Activated CD4-positive, alpha-beta T cell treated with anti-CD3 and anti-CD28 coated beads for 24 hours (primary cell): ENCODE data around the gene CCDC57.

Experiments
- DNase-seq, 2 donors: peaks; one replicate each; pipeline ENCODE4 v3.0.0-alpha.2; 2020; ENCODE audit warnings: low read depth in 2 of 2

The CCDC57 gene

DNA sequence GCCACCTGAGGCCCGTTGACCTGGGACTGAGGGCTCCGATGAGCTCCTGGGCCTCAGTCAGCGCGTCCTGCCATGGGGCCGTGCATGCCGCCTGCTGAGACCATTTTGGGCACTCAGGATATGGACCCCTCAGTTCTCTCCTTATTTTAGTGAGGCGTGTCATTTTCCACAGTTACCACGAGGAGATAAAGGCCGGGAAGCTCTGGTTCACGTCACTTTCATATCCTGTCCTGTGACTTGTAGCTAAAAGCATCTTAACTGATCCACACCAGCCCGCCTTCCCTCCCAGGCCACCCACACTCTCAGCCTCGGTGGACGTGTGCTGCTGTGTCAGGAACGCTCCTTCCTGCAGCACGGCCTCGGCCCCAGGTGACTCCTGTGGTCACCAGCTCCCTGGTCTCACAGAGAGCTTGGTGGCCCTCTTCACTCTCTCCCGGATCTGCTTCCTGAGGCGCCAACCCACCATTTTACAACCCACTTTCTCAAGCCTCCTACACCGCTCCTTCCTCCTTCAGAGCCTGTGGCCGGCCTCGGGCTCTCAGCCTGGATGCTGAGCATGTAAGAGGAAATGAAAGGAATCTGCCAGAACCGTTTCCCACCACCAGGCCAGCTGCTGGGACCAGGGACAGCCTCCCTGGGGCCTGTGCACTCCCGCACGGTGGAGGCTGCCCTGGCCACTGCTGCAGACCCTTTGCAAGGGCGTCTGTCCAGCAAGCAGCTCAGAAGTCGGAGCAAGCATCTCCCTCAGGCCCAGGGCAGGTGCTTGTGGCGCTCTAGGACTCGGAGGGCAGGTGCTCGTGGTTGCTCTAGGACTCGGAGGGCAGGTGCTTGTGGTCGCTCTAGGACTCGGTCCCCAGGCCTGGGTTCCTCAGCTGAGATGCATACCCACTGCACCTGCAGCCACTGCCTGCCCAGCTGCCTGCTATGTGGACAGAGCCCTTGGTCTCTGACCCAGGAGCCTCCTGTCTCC lies 90.7 kb downstream of the CCDC57 start:
- no peak for DNase-seq

DNA sequence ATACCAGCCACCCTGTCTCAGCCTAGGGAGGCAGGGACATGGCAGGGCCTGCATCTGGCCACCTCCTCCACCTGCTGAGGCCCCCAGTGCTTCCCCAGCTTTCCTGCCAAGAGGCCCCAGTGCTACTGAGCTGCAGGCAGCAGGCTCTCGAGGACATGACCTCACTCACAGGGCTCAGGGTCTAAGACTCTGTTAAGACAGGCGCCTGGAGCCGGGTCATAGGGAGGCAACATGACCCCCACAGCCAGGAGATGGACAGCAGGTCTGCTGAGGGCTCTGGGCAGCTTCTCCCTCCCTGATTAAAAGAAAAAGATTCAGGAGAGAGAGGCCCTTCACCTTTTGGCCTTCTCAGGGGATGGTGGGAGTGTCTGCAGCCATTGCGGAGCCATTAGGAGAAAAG lies 91.4 kb downstream of the CCDC57 start:
- DNase-seq = no peak

DNA sequence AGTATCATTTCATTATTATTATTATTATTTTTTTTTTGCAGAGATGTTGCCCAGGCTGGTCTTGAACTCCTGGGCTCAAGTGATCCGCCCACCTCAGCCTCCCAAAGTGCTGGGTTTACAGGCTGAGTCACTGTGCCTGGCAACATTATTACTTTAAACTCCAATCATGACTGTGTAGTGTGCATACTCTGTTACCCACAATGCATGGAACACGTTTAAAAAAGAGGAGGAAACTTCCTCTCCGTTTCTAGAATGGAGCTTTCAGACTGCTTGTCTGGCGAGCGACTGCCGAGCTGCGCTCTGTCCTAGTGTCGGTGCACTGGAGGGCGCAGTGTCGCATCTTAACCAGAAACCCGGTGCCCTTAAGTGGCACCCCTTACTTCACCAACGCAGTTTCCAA lies 92.5 kb downstream of the CCDC57 start:
- no peak for DNase-seq

DNA sequence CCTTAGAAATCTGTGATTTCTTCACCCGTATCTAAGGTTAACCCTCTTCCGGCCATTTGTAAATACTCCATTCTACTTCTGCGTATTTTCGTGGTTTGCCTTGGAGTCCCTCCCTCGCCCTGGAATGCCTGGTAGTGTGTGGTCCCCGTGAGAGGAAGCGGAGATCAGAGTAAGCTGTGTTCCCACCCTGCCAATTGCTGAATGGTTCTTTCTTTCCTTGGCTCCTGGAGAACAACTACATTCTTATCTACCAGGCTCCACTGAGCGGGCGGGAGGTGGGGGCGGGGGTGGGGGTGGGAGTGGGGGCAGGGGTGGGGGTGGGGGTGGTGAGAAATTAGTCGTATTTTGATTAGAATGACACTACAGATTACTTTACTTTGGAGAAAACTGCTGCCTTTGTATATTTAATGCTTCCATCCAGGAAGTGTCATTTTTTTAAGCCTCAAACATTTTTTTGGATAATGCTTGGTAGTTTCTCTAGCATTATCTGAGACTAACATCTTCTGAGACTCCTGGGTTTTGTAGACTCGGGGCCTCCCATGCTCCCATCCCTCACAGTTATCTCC lies 93.7 kb downstream of the CCDC57 start:
- no peak for DNase-seq

DNA sequence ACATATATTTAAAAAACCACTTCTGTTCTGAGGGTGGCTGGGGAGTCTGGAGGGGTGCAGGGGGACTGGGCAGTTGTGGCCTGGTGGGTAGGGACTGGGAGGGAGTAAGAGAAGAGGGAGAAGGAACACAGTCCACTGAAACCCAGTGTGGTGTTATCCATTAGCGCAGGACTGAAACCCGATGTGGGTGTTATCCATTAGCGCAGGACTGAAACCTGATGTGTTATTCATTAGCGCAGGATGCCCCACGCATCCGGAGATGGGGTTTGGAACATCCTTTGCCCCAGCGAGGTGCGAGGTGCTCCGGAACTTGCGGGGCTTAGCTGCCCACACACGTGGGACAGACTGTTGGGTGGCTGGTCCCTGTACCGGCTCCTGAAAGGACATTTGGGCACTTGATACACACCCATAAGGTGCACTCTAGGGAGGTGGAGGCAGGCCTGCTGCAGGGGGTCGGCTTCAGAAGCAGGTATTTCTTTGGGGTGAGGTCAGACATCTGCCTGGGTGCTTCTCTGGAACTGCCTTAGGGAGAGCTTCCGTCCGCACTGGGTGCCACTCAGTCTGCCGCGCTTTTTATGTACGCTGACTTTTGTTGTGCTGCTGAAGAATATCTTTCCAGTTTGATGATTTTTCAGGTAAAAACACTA lies 94.4 kb downstream of the CCDC57 start:
- DNase-seq = no peak

DNA sequence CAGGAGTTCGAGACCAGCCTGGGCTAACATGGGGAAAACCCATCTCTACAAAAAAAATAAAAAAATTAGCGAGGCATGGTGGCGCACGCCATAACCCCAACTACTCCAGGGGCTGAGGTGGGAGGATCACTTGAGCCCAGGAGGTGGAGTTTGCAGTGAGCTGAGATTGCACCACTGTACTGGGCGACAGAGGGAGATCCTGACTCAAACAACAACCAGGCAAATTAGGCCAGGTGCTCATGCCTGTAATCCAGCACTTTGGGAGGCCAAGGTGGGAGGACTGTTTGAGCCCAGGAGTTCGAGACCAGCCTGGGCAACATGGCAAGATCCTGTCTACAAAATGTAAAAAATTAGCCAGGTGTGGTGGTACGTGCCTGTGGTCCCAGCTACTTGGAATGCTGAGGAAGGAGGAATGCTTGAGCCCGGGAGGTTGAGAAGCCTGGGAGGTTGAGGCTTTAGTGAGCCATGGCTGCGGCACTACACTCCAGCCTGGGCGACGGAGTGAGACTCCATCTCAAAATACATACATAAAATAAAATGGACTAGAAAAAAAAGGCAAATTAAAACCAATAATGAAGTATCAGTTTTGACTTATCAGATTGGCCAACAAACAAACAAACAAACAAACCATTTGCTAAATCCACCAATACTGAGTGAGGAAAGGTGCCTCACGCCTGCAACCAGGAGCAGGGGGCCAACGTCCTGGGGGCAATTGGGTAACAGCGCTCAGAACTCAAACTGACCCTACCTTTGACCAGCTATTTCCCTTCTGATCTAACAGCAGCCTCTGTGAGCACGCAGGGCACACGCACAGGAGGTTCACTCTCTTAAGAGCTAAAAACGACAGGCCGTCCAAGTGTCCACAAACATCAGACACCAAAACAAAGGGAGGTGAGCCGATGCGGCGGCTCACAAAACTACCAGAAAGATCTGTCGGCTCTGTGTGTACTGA lies 95.2 kb downstream of the CCDC57 start:
- no peak for DNase-seq

DNA sequence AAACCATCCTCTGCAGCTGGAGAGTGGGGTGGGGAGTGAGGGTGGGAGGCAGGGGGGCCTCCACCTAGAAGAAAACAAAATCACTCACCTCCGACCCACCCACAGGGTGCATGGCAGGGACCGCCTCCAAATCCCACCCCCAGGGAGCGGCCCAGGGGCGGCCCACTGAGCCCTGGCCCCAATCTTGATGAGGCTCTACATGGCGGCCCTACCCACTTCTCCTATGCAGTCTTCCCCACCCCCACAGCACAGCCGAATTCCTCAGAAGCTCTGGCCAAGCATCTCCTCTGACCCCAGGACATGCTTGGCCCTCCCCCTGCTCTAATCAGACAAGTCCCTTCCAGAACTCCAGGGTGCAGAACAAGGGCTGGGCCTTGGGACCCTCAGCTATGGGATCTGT lies 96.4 kb downstream of the CCDC57 start:
- no peak for DNase-seq

DNA sequence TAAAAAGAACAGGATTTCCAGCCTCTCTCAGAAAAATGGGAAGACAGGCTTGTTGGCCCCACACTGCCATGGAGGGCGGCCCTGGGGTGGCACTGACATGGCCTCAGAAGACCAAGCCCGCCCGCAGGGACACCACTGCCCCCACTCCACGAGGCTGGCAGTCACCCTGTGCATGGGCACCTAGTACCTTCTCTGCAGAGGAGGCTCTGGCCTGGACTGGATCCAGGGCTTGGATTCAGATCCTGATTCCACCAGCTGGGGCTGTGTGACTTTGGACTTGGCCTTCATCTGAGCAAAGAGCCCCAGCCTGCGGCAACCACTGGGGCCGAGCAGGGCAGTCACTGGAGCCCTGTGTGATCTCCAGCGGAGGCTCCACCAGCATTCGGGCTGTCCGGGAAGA lies 97.8 kb downstream of the CCDC57 start:
- no peak for DNase-seq

DNA sequence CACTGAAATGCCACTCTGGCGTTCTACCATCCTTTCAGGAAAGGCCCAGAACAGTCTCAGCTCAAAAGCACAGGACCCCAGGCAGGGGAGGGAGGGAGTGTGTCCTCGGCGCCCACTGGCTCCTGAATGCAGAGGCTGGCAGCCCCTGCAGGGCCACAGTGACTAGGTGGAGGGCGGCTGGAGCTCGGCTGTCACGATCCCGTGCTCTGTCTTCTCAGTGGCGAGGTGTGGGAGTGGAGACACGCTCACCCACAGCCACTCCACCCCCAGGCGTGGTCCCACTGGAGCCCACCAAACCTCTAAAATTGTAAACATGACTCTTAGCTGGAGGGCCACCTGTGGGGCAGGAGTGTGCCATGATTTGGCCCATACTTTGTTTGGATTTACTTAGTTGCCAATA lies 98.2 kb downstream of the CCDC57 start:
- DNase-seq = no peak

DNA sequence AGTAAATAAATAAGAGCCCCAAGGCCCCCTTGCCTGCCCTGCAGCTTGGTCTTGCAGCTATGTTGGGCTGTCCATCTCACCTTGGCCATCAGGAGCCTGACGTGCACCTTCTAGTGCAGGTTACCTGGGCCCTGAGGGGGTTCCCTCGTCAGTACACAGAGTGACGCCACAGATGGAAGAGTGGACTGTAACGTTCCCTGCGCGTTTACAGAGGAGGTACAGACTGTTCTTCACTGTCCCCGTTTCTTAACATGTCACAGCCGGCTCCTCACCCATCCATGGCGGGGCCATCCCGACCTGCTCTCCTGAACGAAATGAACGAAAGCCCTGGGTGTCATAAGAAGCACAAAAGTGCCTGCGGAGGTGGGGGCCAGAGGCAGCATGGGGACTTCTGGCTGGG lies 98.7 kb downstream of the CCDC57 start:
- no peak for DNase-seq

DNA sequence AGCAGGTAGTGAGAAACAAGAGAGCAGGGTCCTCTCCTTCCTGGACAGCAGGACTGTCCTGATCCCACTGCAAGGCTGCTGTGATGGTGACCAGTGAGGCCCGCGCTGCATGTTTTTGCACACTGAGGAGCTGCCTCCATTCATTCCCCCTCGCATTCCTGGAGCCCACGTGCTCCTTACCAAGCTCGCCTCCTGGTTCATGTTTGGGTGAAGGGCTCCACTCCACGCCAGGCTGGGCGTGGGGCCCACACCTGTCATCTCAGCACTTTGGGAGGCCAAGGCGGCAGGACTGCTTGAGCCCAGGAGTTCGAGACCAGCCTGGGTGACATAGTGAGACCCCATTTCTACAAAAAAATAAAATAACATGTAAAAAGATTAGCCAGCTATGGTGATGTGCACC lies 99.2 kb downstream of the CCDC57 start:
- DNase-seq = no peak

DNA sequence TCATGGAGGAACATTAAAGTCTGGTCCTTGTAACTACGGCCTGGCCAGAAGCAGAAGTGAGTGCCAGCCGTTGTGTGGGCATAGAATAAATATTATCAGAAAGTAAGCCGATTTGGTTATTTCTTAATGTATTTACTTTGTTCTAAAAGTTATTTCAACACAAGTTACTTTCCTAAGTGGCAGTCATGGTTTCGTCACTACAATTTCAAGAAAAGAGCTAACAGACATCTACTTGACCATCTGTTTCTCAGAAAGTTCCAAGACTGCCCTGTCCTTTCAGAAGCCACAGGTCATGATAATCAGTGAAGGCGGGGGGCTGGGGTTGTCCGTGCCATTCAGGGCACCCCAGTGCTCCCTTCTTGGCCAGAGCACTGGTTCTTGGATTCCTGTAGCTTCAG lies 99.7 kb downstream of the CCDC57 start:
- no peak for DNase-seq

DNA sequence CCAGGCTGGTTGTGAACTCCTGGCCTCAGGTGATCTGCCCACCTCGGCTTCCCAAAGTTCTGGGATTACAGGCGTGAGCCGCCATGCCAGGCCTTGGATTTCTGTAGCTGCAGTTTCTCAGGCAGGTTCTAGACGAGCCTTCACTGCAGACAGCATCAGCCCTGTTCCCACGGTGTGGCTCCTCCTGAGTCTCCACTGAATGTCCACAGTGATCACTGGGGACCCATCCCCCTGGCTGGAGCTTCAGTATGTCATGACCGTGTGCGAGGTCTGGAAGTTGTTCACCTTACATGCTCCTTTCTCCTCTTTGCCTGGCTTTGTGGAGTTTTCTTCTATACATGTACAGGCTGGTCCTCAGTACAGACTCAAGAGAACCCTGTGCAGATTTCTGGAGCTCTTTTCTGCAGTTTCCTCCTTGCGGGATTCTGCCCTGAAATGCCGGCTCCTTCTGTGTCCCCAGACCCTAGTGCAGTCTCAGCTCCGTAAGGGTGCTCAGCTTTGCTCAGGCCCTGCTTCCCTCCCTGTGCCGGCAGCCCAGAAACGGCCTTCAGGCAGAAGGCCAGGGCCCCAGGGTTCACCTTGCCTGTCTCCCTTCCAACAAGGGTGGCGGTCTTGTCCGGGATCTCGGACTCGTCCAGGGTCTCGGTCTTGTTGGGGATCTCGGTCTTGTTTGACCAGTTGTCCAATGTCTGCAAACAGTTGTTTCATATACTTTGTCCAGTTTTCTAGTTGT lies 100.3 kb downstream of the CCDC57 start:
- no peak for DNase-seq

DNA sequence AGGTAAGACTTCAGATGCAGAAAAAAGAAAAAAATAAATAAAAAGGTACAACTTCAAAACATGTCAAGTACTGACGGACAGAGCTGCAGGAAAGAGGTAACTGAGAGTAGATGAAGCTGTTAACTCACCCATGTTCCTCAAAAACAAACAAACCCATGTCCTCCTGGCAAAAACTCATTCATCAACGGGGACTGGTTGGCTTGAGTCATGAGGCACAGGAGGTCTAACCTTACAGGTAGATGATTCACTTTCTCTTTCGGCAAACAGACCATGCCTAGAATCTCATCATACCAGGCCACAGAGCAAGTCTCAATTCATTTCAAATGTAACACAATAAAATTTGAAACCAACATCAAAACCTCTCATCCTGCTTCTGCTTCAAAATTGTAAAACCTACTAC lies 102.3 kb downstream of the CCDC57 start:
- DNase-seq = no peak

DNA sequence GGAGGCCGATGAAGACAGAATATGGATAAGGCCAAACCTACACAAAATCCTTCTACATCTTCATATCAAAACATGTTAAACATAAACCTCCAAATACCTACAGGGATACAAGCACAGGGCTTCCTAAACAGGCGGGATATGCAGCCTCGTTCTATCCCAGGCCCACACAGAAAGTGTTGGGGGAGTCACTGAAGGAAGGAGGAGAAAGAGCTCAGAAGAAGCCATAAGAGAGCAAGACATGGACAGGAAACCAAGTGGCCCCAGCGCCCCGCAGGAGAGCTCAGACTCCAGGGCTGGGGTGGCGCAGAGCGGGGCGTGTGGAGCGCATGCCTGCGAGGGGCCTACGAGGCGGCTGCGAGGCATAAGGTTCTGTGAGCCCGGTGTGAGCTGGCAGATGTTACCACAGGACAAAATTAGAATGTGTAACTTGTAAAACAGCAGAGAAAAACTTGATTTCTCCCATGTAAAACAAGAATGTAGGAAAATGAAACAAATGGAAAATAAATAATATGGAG lies 103.6 kb downstream of the CCDC57 start:
- no peak for DNase-seq

DNA sequence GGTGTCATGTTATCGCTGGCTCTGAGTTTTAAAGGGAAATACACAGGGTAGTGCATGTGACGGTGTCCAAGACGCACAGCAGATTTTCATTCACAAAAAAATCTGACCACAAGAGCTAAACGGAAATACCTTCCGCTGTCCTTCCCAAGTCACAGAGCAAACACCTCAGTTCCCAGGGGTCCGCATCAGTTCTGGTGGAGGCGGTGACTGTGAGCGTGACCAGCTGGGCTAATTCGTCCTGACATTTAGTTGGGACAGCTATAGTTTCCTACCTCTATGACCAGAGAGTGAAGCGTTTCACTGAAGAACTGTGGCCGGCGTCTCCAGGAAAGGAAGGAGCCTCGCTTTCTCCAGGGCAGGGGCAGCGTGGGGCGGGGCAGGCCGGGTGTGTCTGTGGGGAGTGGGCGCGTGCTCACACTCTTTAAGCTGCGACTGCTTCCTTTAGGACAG lies 104.1 kb downstream of the CCDC57 start:
- no peak for DNase-seq

DNA sequence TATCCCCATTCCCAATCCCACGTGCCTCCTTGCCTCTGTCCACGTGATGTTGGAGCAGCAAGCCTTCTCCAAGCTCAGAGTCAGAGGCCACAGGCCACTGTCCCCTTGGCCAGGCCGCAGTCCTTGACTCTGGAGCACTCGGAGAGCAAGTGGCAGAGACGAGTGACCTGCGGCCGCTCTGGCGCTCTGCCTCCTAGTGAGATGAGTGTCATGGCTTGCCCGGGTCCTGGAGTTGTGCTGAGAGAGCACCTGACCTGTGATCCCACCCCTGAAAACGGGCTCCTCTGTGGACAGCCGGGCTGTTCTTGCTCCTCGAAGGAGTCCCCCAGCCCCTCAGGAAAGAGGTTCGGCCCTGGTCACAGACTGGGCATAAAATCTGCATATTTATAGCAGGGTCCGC lies 104.6 kb downstream of the CCDC57 start:
- no peak for DNase-seq

DNA sequence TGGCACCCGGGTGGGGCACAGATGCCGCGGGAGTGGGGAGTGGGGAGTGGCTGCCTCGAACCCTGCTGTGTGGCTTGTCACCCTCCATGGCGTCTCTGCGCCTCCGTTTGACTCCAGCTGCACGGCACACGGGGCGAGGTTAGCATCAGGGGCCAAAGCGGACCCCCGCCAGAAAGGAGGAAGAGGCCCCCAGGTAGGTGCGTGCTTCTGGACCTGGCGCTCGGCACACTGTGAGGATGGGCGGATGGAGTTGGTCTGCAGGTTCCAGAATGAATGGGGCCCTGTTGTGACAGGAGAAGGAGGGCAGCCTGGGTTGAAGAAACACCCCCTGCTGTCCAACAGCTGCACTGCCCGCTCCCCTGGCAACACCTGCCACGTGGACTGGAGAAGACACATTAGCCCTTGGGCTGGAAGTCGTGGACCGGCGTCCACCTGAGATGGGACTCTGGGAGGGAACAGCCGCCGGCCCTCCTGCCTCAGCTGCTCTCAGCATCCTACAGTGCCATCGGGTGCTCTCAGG lies 105.2 kb downstream of the CCDC57 start:
- DNase-seq = no peak

DNA sequence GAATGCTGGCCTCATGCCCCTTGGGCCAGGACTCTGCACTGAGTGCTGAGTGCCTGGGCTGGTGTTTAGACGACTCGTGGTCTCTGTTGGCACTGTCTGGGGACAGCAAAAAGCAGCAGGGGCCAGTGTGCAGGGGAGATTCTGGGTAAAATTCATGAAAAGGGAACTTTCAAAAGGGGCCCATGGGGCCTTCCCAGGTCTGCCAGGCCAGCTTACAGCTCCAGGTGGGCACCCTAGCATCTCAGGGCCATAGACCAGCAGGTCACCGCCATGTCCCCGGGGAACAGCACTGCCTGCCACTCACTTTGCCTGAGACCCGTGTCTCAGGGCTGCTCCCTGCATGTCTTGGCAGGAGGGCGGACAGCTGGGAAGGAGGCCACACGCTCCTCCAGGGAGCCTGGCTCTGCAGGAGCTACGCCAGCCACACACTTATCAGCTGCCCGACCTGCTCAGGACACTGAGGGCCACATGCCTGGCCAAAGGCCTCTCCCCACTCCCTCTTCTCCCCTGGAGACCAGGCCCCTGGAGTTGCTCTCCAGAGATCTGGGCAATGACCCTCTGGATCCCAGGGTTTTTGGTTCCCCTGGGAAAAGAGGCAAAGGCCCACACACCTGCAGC lies 105.8 kb downstream of the CCDC57 start:
- no peak for DNase-seq
